DOHH2 (cell line): ENCODE measurements around the gene TMUB2.

Source experiments
- CTCF ChIP-seq: fragments of 200-600 bp; sonication (generic); IDR thresholded peaks from one replicate; pipeline ENCODE4 v1.5.1; 2014; ENCODE audit warnings: antibody characterized with exemption, mild to moderate bottlenecking, low read depth, low read length; ENCODE audit not compliant: poor library complexity, severe bottlenecking
- EZH2phosphoT487 ChIP-seq: fragments of 200-600 bp; sonication (generic); IDR thresholded peaks from 2 replicates; pipeline ENCODE4 v1.6.1; 2017; ENCODE audit warnings: borderline replicate concordance, mild to moderate bottlenecking, antibody characterized with exemption, low read length, moderate library complexity, mixed read lengths

- TF ChIP-seq CTCF (no peak), EZH2phosphoT487 (no peak)
Observed at GRCh38 chr17:44200478-44201155, 13.8 kb downstream of the TMUB2 start.
